Endothelial cell of umbilical vein (primary cell): ENCODE results near the gene SIGLEC15.

Experiments
- EZH2 ChIP-seq: IDR thresholded peaks from 2 replicates; pipeline ENCODE4 v1.6.1; 2012; ENCODE audit warnings: borderline replicate concordance, low read depth, mild to moderate bottlenecking, moderate library complexity, low read length, inconsistent platforms; ENCODE audit not compliant: severe bottlenecking
- FOS ChIP-seq: IDR thresholded peaks from 2 replicates; pipeline ENCODE4 v1.6.1; 2011; ENCODE audit warnings: mild to moderate bottlenecking, low read length, moderate library complexity, borderline replicate concordance; ENCODE audit not compliant: insufficient read depth
- POLR2A ChIP-seq: IDR thresholded peaks from 2 replicates; pipeline ENCODE4 v1.6.1; 2012; ENCODE audit warnings: low read depth, mild to moderate bottlenecking, control low read depth, low read length
- POLR2AphosphoS5 ChIP-seq: IDR thresholded peaks from 2 replicates; pipeline ENCODE4 v1.6.1; 2012; ENCODE audit warnings: low read depth, mild to moderate bottlenecking, control low read depth, low read length, moderate library complexity; ENCODE audit not compliant: insufficient read depth
- TF ChIP-seq, protein P1 (sequence below), 2 donors: IDR thresholded peaks; 1 replicate in 1 of 2; 2 replicates in 1 of 2; pipeline ENCODE4 v1.5.1; 2011; ENCODE audit warnings: low read length in 2 of 2, mild to moderate bottlenecking in 2 of 2, moderate library complexity in 2 of 2, control low read depth in 1 of 2, inconsistent platforms in 1 of 2, low read depth in 1 of 2; ENCODE audit not compliant: insufficient read depth in 1 of 2; ENCODE audit errors: extremely low read depth in 1 of 2
- TF ChIP-seq, protein P2 (sequence below): IDR thresholded peaks from 2 replicates; pipeline ENCODE4 v1.6.1; 2011; ENCODE audit not compliant: insufficient read depth, insufficient read length

DNA sequence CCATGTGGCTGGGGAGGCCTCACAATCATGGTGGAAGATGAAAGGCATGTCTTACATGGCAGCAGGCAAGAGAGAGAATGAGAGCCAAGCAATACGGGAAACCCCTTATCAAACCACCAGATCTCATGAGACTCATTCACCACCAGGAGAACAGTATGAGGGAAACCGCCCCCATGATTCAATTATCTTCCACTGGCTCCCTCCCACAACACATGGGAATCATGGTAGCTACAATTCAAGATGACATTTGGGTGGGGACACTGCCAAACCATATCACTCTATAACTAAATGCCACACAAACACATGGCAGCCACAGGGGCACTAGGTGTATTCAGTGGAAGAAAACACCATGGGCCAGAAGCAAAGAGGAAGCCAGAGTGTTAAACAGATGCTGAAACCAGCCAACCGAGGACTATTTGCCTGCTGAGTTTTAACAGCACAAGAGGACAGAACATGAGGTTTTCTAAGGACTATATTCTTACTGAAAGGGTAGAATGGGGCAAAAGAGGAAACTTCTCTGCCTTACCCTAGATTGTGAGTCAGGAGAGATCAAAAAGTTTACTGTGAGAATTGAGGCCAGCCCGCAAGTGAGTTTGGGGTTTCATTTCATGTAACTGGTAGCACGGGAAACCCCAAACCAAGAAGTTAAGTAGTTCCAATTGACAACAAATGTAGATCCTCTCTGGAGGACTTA, 49.2 kb downstream of the SIGLEC15 start:
- no peak for TF ChIP-seq POLR2AphosphoS5
- TF ChIP-seq, protein P1, sequence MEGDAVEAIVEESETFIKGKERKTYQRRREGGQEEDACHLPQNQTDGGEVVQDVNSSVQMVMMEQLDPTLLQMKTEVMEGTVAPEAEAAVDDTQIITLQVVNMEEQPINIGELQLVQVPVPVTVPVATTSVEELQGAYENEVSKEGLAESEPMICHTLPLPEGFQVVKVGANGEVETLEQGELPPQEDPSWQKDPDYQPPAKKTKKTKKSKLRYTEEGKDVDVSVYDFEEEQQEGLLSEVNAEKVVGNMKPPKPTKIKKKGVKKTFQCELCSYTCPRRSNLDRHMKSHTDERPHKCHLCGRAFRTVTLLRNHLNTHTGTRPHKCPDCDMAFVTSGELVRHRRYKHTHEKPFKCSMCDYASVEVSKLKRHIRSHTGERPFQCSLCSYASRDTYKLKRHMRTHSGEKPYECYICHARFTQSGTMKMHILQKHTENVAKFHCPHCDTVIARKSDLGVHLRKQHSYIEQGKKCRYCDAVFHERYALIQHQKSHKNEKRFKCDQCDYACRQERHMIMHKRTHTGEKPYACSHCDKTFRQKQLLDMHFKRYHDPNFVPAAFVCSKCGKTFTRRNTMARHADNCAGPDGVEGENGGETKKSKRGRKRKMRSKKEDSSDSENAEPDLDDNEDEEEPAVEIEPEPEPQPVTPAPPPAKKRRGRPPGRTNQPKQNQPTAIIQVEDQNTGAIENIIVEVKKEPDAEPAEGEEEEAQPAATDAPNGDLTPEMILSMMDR (IDR thresholded peaks at IDR 0.05; ENCODE audit: extremely low read depth in 1 of 2, insufficient read depth in 1 of 2, low read depth in 1 of 2, low read length in 2 of 2) = no peak
- TF ChIP-seq FOS = no peak
- TF ChIP-seq EZH2 = no peak
- no peak for TF ChIP-seq POLR2A
- TF ChIP-seq, protein P2, sequence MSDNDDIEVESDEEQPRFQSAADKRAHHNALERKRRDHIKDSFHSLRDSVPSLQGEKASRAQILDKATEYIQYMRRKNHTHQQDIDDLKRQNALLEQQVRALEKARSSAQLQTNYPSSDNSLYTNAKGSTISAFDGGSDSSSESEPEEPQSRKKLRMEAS = no peak
